ENCODE data around the gene FIBP.

The FIBP gene

DNA sequence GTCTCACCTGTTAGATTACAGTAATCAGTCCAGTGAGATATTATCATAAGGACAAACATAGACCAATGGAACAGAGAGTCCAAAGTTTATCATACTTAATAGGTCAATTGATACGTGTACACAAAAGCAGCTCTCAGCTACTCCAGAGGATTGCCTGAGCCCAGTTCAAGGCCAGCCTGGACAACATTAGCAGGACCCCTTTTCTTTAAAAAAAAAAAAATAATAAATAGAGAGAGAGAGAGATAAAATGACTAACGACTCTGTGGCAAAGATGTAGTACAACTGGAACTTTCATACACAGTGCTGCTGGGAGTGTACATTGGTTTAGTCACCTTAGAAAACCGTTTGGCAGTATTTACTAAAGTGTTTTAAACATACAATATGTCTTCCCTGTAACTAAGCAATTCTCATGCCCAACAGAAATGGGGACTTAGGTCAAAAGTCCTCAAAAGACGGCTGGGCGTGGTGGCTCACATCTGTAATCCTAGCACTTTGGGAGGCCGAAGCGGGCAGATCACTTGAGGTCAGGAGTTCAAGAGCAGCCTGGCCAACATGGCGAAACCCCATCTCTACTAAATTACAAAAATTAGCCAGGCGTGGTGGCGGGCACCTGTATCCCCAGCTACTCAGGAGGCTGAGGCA is 43.9 kb downstream of the FIBP start:
- no peak for DNase-seq (ENCODE audit: low read depth)

DNA sequence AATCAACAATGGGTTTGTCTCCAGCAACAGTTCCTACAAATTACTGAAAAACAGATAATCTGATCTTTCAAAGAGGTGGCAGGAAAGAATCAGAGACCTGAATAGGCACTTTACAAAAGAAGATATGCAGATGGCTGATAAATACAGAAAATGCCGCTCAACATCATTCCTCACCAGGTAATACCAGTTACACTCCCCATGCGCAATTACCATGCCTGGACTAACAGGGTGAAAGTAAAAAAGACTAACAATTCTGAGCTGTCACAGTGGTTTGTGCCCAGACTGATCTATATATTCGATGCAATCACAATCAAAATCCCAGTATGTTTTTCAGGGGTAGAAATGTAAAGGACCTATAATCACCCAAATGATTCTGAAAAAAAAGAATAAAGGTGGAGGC is 44.5 kb downstream of the FIBP start:
- no peak for DNase-seq (ENCODE audit: low read depth)

DNA sequence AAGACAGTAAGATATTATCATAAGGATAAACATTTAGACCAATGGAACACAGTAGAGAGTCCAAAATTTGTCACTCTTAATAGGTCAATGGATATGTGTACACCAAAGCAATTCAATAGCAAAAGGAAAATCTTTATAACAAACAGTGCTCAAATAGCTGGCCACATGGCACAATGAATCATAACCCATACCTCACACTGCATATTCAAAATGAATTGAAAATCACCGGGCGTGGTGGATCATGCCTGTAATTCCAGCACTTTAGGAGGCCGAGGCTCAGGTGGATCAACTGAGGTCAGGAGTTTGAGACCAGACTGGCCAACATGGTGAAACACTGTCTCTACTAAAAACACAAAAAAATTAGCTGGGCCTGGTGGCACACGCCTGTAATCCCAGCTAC is 46.1 kb downstream of the FIBP start:
- DNase-seq (ENCODE audit: low read depth), result no peak

DNA sequence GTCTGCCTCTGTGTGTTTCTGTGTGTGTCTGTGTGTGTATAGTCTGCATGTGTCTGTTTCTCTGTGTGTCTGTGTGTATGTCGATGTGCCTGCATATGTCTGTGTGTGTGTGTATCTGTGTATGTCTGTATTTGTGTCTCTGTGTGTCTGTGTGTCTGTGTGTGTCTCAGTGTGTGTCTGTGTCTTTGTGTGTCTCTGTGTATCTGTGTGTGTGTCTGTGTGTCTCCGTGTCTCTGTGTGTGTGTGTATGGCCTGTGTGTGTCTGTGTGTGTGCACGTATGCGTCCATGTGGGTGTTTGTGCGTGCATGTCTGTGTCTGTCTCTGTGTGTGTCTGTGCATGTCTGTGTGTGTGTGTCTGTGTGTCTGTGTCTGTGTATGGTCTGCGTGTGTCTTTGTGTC is 54.1 kb downstream of the FIBP start:
- no peak for DNase-seq (ENCODE audit: low read depth)

Measured in activated T-helper 9 cell treated with anti-CD3 and anti-CD28 coated beads, Interleukin-2, amount 50 U/mL, for 16 hours (primary cell).